Adrenal gland (tissue), 19 donors: Measurements from ENCODE around the gene SUMO4. TPM values are rescaled to one million over a fixed set of nuclear protein-coding genes. Genes with fewer than 3 reads are reported as not detected.

Experiments
- DNase-seq, 7 donors: peaks; one replicate each; pipeline ENCODE4 v3.0.0-alpha.2; 2019 to 2020
- H3K27ac ChIP-seq, 5 donors: fragments of 200-600 bp; sonication (generic) in 4 of 5; 1 replicate in 3 of 5; 2 replicates in 2 of 5; pipeline versions ENCODE4 v1.5.1 to v1.8.0; 2016 to 2020; ENCODE audit warnings: mild to moderate bottlenecking in 1 of 5
- H3K27me3 ChIP-seq: fragments of 200-600 bp; 2 replicates; pipeline ENCODE4 v1.8.0; 2021
- H3K36me3 ChIP-seq, 2 donors: fragments of 200-600 bp; replicated peaks in 1 of 2; 1 replicate in 1 of 2; 2 replicates in 1 of 2; pipeline versions ENCODE4 v1.5.1 to v1.8.0; 2018 to 2022
- H3K4me1 ChIP-seq, 2 donors: fragments of 200-600 bp; replicated peaks in 1 of 2; 1 replicate in 1 of 2; 2 replicates in 1 of 2; pipeline versions ENCODE4 v1.5.1 to v1.8.0; 2018 to 2021
- H3K4me3 ChIP-seq, 4 donors: fragments of 200-600 bp; sonication (generic) in 3 of 4; one replicate each; pipeline ENCODE4 v1.5.1; 2016 to 2018
- H3K9me3 ChIP-seq, 3 donors: fragments of 200-600 bp; sonication (generic) in 1 of 3; replicated peaks in 1 of 3; 1 replicate in 2 of 3; 2 replicates in 1 of 3; pipeline versions ENCODE4 v1.5.1 to v1.8.0; 2016 to 2021
- CTCF ChIP-seq, 6 experiments: fragments of 450-650 bp in 4 of 6; fragments of 200-600 bp in 2 of 6; sonication (generic) in 1 of 6; IDR thresholded peaks; 1 replicate in 5 of 6; 2 replicates in 1 of 6; pipeline versions ENCODE4 v1.5.1 to v1.8.0; 2016 to 2021; ENCODE audit warnings: antibody characterized with exemption in 6 of 6, mild to moderate bottlenecking in 2 of 6, moderate library complexity in 1 of 6
- POLR2A ChIP-seq, 2 donors: fragments of 450-650 bp; IDR thresholded peaks; one replicate each; pipeline ENCODE4 v1.6.1; 2017; ENCODE audit warnings: antibody characterized with exemption in 2 of 2, mild to moderate bottlenecking in 2 of 2, moderate library complexity in 1 of 2
- WGBS, 4 donors: extraction: QIAGEN DNeasy Blood & Tissue Kit in 2 of 4; methylation state at CpG; one replicate each; pipeline versions ENCODE4 v1.1.5 to v1.1.7; 2013 to 2017; 5-methylcytosine and 5-hydroxymethylcytosine counted together
- intact Hi-C, 2 donors: fragments of 100-400 bp; cut with DNase I; formaldehyde crosslinking; loops; one replicate each; pipeline versions ENCODE4 v1.14.1 to v1.15.0; 2022 to 2023
- long read RNA-seq, 10 donors: library from polyadenylated mRNA in 3 of 10; unstranded in 2 of 10; stranded (forward) in 1 of 10; transcript quantifications; one replicate each; pipeline ENCODE4 v2.0.0 and lab custom pipeline, GENCODE V29; 2021 to 2026
- polyA plus RNA-seq, 3 donors: library from polyadenylated mRNA; stranded (reverse); fragments of 200-250 nt in 2 of 3; fragments of 350-450 nt in 1 of 3; fragmentation: Illumina TruSeq in 1 of 3; extraction: RNeasy Lipid Tissue Mini Kit (QIAGEN cat#74804) in 1 of 3; gene quantifications; one replicate each; pipeline ENCODE4 v1.2.3, GENCODE V29; 2013 to 2014
- total RNA-seq, 9 donors: library from RNA; depleted of rRNA in 4 of 9; stranded (reverse); fragments of >200 nt in 4 of 9; fragments of 120-200 nt in 1 of 9; fragmentation: NEBNext Ultra II Directional in 1 of 9; extraction: Animal tissue kit (Norgen Biotek cat#: 25700) in 1 of 9; gene quantifications; one replicate each; pipeline versions ENCODE4 v1.1.0 to v1.2.4, GENCODE V29; 2013 to 2023
- donor health status: healthy with polysubstance abuse.
- donor health status: Bipolar disorder and iron deficiency.
- donor health status: DM: yes; HTN: yes; CAD: no.
- donor health status: DM: no; HTN: no; CAD: no.
- donor health status: DM: no; HTN: no; CAD: no.
- donor health status: DM: yes; HTN: yes; CAD: no.

SUMO4 gene
- total RNA-seq (1 to 10 TPM in 6 of 9 donors, under 1 TPM in 1, not detected in 2; 0.70 to 3.4 (median 2.2) TPM), polyA plus RNA-seq (under 1 TPM in 1 of 3 donors, not detected in 2; 0.18 TPM)
- long read RNA-seq, donor 1, result 0 reads
- long read RNA-seq, donor 2, result 0 reads
- long read RNA-seq, donor 3, result 0 reads
- long read RNA-seq, donor 4, result 0 reads
- long read RNA-seq, donor 5, result 0 reads
- long read RNA-seq, donor 6, result 0 reads
- long read RNA-seq, donor 7, result 0 reads
- long read RNA-seq, donor 8, result 0 reads
- long read RNA-seq, donor 9, result 0 reads
- long read RNA-seq, donor 10, result 0 reads

- peaks cover 0 to 29% of the 10 kb centered on the region in 2 donors for H3K36me3 ChIP-seq
- no peak for DNase-seq
- no peaks in the 10 kb centered on the region for H3K4me1 ChIP-seq
- no peak within 1 kb of the TSS for H3K4me3 ChIP-seq
- intact Hi-C loops, result no loop called here
- no peak for TF ChIP-seq CTCF (IDR thresholded peaks at IDR 0.05)
- H3K27ac ChIP-seq, result no peak within 1 kb of the TSS
- no peaks in the 10 kb centered on the region for H3K9me3 ChIP-seq
- no peaks in the 10 kb centered on the region for H3K27me3 ChIP-seq
- 97 to 98% (median 98%) methylated on average over 11 of the region's 11 CpGs for WGBS, 4 donors
These were observed at the start of gene SUMO4 for GRCh38 chr6:149400050-149400449. Gene SUMO4 (plus strand): TSS chr6:149400262. CDS start chr6:149400392, 130 bp downstream.

- TF ChIP-seq POLR2A (IDR thresholded peaks at IDR 0.05), result no peak
- no peak for TF ChIP-seq CTCF (IDR thresholded peaks at IDR 0.05)
- H3K4me3 ChIP-seq, result no peak overlapping the region
- intact Hi-C loops, result no loop called here
These were observed 46.1 kb upstream of the SUMO4 start for GRCh38 chr6:149354009-149354408.

GRCh38 chr6:149356081-149356750, 43.8 kb upstream of the SUMO4 start:
- no peaks in the 10 kb centered on the region for H3K27me3 ChIP-seq
- H3K27ac ChIP-seq, result no peak overlapping the region
- no peak for DNase-seq
- intact Hi-C loops, result no loop called here
- H3K4me3 ChIP-seq, result no peak overlapping the region
- no peak for TF ChIP-seq POLR2A (IDR thresholded peaks at IDR 0.05)
- TF ChIP-seq CTCF (IDR thresholded peaks at IDR 0.05), result no peak
- H3K36me3 ChIP-seq, result no peaks in the 10 kb centered on the region
- peaks cover 3 to 18% of the 10 kb centered on the region in 2 donors for H3K4me1 ChIP-seq
- 84 to 92% (median 92%) methylated on average over 6 of the region's 6 CpGs for WGBS, 4 donors
- H3K9me3 ChIP-seq, result no peaks in the 10 kb centered on the region

More at GRCh38 chr6:149354009-149354408, 46.1 kb upstream of the SUMO4 start:
- peaks cover 0 to 10% of the 10 kb centered on the region in 2 donors for H3K4me1 ChIP-seq
- no peaks in the 10 kb centered on the region for H3K36me3 ChIP-seq
- DNase-seq, result no peak
- no peaks in the 10 kb centered on the region for H3K9me3 ChIP-seq
- WGBS, 4 donors, result 97 to 98% (median 98%) methylated on average over 2 of the region's 2 CpGs
- H3K27ac ChIP-seq, result no peak overlapping the region
- H3K27me3 ChIP-seq, result no peaks in the 10 kb centered on the region

- intact Hi-C loops, result no loop called here
- H3K4me1 ChIP-seq, result peaks cover 3 to 11% of the 10 kb centered on the region in 2 donors
- H3K4me3 ChIP-seq, result no peak overlapping the region
- no peaks in the 10 kb centered on the region for H3K9me3 ChIP-seq
- H3K36me3 ChIP-seq, result no peaks in the 10 kb centered on the region
- WGBS, 4 donors, result 92 to 95% (median 94%) methylated on average over 17 of the region's 17 CpGs
- H3K27ac ChIP-seq, result no peak overlapping the region
- no peak for TF ChIP-seq POLR2A (IDR thresholded peaks at IDR 0.05)
- no peak for TF ChIP-seq CTCF (IDR thresholded peaks at IDR 0.05)
- DNase-seq, result no peak
- H3K27me3 ChIP-seq, result no peaks in the 10 kb centered on the region
These were observed 42.1 kb upstream of the SUMO4 start for GRCh38 chr6:149357726-149358538.
